GM18867 (cell line): ENCODE measurements around the gene FCHSD2.
A peak's percentile ranks its signal among the peaks of the same experiment; 100 is the strongest.

Experiments
- ATAC-seq: cut with Tn5 transposase; IDR thresholded peaks from one replicate; pipeline ENCODE4 v1.9.1; 2021; ENCODE audit warnings: mild to moderate bottlenecking, moderate library complexity; ENCODE audit not compliant: unreplicated experiment

The FCHSD2 gene

GRCh38 chr11:72975778-72976521 is 166.2 kb downstream of the FCHSD2 start:
- ATAC-seq = no peak

DNA sequence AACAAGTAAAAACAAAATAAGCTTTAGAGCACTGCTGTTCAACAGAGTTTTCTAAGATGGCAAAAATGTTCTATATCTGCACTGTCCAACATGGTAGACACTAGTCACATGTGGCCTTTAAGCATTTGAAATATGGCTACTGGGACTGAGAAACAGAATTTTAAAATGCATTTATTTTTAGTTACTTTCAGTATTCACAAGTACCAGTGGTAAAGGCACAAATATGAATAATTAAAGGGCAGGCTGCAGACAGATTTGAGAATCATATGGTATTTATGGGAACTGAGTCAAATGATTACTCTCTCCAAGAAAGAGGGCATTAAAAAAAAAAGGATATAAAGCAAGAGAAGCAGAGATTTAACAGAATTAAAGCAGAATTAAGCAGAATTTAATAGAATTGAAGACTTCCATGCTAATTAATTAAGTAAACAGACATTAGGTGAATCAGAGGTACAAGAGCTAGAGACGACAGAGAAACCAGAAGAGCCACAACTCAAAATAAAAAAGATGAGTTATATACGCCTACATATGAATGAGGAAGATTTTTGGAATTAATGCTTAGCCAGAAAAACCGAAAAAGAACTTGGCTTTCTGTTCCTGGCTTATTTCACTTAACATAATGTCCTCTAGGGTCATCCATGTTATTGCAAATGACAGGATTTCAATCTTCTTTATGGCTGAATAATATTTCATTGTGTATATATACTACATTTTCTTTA is 167.5 kb downstream of the FCHSD2 start:
- no peak for ATAC-seq

DNA sequence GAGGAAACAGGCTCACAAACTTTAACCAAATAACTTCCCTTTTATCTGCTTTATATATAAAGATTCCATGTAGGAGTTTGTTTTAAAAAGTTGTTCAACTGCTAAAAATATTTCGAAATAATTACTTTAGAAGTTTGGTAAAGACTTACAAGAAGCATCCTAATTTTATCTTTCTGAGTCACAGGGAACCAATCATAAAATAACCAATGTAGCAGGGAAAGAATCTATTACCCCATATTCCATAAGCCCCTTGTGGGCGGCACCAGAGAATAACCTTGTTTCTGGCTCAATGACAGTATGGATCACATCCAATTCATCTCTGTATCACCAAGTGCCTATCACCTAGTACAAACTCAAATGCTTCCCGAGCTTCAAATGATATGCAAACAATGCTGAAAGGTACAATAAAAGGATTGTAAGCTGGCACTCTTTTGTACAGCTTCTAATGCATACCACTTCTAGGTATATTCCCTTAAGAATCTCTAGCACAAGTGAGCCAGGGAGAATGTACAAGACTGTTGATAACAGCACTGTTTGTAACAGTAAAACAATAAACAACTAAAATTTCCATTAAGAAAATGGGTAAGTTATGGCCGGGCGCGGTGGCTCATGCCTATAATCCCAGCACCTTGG is 169.5 kb downstream of the FCHSD2 start:
- ATAC-seq = no peak

GRCh38 chr11:72971192-72971967 is 170.7 kb downstream of the FCHSD2 start:
- no peak for ATAC-seq

DNA sequence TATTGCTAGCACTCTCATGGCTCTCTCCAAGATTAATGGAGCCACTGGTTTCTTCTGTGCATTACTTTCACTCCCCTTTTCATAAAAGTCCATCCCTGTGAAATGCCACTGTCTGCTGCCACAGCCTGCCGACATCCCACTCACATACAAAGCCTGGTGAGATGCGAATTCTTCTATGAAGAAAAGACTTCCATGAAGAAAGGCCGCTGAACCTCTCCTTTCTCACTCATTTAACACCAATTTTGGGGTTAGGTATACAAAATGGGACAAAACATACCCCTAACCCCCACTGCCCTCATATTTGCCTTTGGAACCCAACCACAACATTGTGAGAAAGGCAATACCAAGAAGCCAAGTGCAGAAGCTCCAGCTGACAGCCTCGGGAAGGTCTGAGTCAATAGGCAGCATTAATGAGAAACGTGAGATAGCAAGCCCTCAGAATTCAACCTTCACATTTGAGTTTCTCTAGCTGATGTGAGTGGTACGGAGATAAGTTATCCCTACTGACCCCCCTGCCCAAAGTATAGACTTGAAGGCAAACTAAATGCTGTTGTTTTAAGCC is 171.5 kb downstream of the FCHSD2 start:
- ATAC-seq = no peak

DNA sequence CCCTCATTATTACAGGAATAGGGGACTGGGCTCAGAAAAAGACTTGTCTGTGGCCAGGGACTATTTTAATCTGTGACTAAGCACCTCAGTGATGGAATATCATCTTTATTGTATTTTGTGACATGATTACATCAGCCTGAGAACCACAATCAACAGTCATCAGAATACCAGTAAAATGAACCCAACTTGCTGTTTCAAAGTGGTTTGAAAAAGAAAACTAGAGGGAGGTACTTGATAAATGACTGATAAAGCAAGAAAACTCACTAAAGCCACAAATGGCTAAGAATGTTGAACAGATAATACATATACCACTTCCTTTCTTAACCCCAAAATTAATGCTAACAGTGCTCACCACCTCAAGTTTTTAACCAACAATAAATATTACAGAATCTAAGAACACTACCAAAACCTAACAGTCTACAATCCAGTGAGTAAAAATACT is 172.2 kb downstream of the FCHSD2 start:
- peak; percentile 83 for ATAC-seq

DNA sequence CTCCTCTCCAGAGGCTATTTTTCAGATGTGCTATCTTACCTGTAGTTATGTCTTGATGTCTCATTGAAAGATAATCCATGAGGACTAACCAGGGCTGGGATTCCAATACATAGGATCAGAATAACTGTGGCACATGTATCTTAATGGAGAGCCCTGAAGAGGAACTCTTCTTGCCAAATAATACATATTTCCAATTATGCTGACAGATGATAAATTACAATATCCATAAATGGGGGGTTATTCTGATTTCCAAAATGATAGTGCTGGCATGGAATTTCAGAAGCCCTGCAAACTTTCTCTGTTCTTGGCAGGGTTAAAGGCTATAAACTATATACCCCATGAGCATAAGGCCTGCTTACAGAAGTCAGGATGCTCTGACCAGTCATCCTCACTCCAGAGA is 173.7 kb downstream of the FCHSD2 start:
- no peak for ATAC-seq

GRCh38 chr11:72965672-72966071 is 176.4 kb downstream of the FCHSD2 start:
- ATAC-seq = no peak

GRCh38 chr11:72962717-72963116 is 179.4 kb downstream of the FCHSD2 start:
- no peak for ATAC-seq

GRCh38 chr11:72962084-72962483 is 180.0 kb downstream of the FCHSD2 start:
- ATAC-seq = no peak

DNA sequence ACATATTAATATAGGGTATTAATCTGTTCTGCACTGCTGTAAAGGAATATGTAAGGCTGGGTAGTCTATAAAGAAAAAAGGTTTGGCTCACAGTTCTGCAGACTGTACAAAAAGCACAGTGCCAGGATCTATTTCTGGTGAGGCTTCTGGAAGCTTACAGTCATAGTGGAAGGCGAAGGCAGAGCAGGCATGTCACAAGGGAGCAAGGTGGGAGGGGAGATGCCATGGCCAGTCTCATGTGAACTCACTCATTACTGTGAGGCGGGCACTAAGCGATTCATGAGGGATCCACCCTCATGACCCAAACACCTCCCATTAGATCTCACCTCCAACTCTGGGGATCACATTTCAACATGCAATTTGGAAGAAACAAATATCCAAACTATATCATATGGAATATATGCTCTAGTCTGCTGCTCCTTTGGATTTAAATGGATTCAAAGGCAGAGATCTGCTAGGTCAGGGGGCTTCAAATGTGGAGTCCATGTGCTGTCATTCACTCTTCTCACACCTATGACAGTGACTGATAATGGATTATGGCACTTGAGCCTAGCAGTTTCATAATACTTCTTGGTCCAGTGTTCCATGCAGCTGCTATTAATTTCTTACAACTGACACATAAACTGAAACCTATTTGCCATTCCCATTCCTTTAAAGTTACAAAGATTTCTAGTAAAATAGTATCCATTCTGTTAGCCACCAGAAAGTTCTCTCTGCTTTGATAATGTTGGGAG is 182.0 kb downstream of the FCHSD2 start:
- ATAC-seq = no peak

DNA sequence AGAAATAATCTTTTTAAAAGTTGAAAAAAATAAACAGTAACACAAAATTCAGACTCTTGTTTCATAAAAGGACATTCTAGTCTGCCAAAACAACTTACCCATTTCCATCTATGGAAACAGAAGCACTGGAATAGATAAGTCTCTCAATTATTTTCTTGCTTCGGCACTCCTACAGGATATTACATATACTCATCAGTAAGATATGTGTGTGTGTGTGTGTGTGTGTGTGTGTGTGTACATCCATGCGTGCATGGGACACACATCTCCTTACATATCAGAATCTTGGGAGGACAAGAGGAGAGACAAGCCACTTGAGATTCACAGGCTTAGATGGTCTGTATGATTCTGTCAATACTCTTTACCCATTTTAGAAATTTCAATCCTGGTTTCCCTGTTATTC is 183.3 kb downstream of the FCHSD2 start:
- ATAC-seq = no peak

GRCh38 chr11:72955466-72955865 is 186.7 kb downstream of the FCHSD2 start:
- ATAC-seq = no peak

- no peak for ATAC-seq
These were observed 187.3 kb downstream of the FCHSD2 start for GRCh38 chr11:72954860-72955259.

DNA sequence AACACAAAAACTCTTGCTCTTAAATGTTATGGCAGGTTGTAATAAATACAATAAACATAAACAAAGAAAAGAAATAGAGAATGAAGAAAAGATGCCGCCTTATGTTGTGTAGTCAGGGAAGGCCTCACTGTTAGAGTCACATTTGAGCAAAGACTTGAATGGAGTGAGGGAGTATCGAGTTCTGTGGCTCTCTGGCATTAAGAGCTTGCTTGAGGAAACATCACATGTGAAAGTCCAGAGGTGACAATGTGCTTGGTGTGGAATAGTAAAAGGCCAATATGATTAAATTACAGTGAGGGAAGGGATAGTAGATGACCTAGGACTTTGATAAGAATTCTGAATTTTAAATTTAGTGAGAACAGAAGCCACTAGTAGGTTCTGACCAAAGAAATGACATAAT is 188.5 kb downstream of the FCHSD2 start:
- no peak for ATAC-seq

GRCh38 chr11:72951888-72952287 is 190.2 kb downstream of the FCHSD2 start:
- ATAC-seq = no peak

GRCh38 chr11:72951193-72951592 is 190.9 kb downstream of the FCHSD2 start:
- no peak for ATAC-seq

DNA sequence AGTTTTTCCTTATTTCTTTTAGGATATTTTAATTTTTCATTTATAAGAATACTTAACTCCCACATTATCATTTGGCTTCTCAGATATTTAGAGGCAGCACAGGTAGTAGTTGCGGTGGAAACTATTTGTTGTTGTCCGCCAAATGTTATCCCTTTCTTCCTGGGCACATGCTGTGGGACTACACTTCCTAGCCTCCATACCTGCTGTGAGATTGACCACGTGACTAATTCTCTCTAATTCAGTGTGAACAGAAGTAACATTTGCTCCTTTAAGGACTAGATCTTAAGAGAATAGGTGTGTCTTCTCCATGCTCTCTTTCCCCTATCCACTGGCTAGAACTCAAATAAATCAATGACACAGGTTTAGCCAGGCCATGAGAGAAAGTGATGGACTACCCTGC is 191.4 kb downstream of the FCHSD2 start:
- ATAC-seq = no peak

DNA sequence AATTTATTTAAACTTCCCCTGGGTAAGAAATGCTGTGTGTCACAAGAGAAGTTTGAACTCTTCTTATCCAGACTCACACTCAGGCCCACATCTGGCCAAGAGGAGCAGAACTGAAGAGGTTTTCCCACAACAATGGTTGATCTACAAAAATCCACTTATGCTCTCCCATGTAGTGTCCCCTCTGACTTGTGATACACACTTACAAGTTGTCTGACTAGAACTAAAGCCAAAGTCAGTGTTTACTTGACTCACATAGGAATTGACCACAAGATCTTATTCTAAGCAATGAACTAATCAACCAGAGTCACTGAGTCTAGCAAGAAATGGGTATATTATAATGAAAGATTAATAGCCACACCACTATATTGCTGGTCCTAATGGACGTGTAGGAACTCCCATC is 194.9 kb downstream of the FCHSD2 start:
- ATAC-seq = no peak

GRCh38 chr11:72943664-72944063 is 198.5 kb downstream of the FCHSD2 start:
- no peak for ATAC-seq
